SIG-M5 (cell line): ENCODE results near the gene PLAAT4.
"Not testable (repeated sequence)": the region's sequence is repeated elsewhere in the genome, so short reads cannot be mapped to it uniquely, and the experiment has no call there.

Source experiments
- DNase-seq: peaks from one replicate; lab custom pipeline; 2025; lab: John Stamatoyannopoulos, UW

PLAAT4 gene

GRCh38 chr11:63572026-63572688, 35.5 kb downstream of the PLAAT4 start:
- DNase-seq: no peak

DNA sequence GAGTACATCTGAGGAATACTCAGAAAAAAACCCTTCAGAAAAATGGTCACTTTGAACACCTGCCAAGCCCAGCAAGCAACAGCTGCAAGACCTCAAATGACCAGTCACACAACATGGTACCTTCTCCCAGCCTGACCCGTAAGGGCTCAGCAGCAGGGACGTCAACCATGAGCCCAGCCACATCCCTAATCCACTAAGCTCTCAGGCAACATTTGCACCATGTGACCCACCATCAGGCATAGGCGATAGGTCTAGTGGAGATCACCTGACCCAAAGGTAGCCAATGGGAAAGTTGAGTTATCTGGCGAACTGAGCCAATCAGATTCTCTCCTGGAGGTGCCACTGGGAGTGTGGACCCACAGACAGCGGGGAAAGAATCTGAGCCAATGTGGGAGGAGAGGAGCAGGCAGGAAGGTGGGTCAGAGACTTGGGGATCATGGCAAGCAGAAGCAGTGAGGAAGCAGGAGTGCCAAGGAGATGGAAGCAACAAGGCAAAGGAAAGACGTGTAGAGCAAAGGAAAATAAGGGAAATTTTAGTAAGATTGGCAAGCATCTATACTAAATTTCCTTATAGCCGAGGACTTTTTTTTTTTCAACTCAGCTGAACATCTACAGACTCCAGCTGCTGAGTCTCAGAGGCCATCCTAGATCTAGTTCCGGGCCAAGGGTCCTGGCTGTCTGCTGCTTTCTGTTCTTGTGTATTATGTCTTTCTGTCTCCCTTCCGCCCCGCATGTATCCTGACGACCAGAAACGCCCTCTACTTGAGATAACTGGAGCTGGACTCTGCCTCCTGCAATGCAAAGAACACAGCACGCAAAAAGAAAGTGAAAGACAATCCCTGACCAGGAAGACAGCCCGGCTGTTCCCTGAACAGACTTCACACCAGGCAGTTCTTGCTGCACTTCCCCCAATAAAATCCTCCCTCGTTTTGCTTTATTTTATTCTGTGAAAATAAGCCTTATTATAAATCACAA, 37.6 kb downstream of the PLAAT4 start:
- no peak for DNase-seq

- DNase-seq: no peak
Measured at GRCh38 chr11:63574856-63575602, 38.4 kb downstream of the PLAAT4 start.

GRCh38 chr11:63578882-63579281, 42.3 kb downstream of the PLAAT4 start:
- DNase-seq: not testable (repeated sequence)

- not testable (repeated sequence) for DNase-seq
Measured at GRCh38 chr11:63581224-63581623, 44.6 kb downstream of the PLAAT4 start.

DNA sequence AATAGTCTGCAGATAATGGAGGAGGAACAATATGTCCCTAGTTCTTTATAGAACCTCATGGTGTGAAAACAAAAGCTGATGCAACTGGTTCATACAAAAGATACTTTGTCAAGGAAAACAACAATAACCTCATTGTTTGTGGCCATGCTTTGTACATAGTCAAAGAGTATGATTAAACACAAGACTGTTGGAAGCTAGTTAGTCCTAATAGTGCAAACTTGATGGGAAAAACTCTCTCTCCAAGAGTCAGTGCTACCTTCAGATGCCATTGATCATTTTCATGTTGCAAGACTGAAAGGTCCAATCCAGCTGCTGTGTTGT, 46.7 kb downstream of the PLAAT4 start:
- DNase-seq: no peak

DNA sequence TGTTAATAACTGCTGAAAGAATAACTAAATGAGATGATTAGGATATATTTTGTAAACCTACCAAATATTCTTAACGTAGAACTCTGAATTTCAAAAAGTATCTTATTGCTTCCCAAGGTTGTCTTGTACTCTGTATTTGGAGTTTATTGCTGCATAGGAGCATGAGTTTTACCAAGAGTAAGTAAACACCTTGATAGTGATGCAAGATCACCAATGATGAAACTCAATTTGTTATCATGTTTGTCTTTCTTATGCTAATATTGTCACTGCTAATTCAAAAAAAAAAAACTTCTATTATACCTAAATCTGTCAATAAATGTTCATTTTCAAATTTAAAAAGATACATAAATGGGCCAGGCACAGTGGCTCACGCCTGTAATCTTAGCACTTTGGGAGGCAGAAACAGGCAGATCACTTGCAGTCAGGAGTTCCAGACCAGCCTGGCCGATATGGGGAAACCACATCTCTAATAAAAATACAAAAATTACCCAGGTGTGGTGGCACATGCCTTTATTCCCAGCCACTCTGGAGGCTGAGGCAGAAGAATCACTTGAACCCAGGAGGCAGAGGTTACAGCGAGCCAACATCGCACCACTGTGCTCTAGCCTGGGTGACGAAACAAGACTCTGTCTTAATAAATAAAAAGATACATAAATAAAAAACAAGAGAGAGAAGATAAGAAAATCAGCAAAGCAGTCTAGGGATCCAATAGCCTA, 50.0 kb downstream of the PLAAT4 start:
- no peak for DNase-seq

DNA sequence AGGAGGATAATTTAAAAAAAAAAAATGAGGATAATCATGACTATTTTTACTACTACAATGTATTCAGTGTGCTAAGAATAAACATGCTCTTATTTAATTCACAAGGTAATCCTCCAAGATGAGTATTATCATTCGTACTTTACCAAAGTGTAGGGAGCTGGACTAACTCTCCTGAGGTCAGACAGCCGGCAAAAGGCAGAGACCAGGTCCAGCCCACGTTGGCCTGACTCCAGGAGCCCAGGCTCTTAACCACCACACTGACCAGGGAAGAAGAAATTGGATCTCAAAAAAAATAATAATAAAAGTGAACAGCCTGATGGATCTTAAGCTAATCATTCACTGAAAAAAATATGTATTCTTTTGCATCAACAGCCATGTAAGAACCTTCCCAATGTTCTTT, 52.4 kb downstream of the PLAAT4 start:
- no peak for DNase-seq

GRCh38 chr11:63590024-63590788, 53.6 kb downstream of the PLAAT4 start:
- no peak for DNase-seq

- no peak for DNase-seq
Measured at GRCh38 chr11:63592975-63593395, 56.4 kb downstream of the PLAAT4 start.

- no peak for DNase-seq
Measured at GRCh38 chr11:63595296-63595695, 58.7 kb downstream of the PLAAT4 start.
